Endothelial cell of umbilical vein (primary cell): ENCODE results near the gene TOGARAM2. TPM values are rescaled to one million over a fixed set of nuclear protein-coding genes. Genes with fewer than 3 reads are reported as not detected.

Source experiments
- BruUV-seq: library from RNA; stranded (reverse); fragments of 400-500 nt; replicated peaks from 2 replicates; lab custom pipeline; 2021; lab: Mats Ljungman, UMichigan
- CTCF ChIA-PET: fragments of 300-600, 350-600 bp; sonication (Branson Sonifier 250); formaldehyde crosslinking; loops from one replicate; lab custom pipeline; 2021; ENCODE audit warnings: antibody characterized with exemption, inconsistent platforms; lab: Charles Lee
- POLR2A ChIA-PET: fragments of 300-600, 350-600 bp; sonication (Branson Sonifier 250); formaldehyde crosslinking; loops from one replicate; lab custom pipeline; 2021; ENCODE audit warnings: antibody characterized with exemption, inconsistent platforms; lab: Charles Lee
- DNase-seq: peaks from one replicate; pipeline ENCODE4 v3.0.0-alpha.2; 2011; ENCODE audit warnings: low read depth, low spot score
- FAIRE-seq: peaks from 2 replicates; lab custom pipeline; 2011; peaks lifted over from hg19 to GRCh38; lab: Jason Lieb, UNC
- H2AFZ ChIP-seq: 2 replicates; pipeline ENCODE4 v1.6.0; 2012; ENCODE audit warnings: low read depth, low read length, control low read depth, inconsistent platforms
- H3K27ac ChIP-seq: 2 replicates; pipeline ENCODE4 v1.5.1; 2011; ENCODE audit warnings: low read depth, mild to moderate bottlenecking, control low read depth, low read length, moderate library complexity; ENCODE audit not compliant: insufficient read depth
- H3K27me3 ChIP-seq, 2 experiments: 2 replicates each; pipeline versions ENCODE4 v1.6.0 to v1.6.1; 2011; ENCODE audit warnings: low read length in 2 of 2, mixed read lengths in 1 of 2; ENCODE audit not compliant: control insufficient read depth in 2 of 2, insufficient read depth in 2 of 2
- H3K36me3 ChIP-seq, 2 experiments: 2 replicates in 1 of 2; 3 replicates in 1 of 2; pipeline ENCODE4 v1.5.1; 2011; ENCODE audit warnings: low read length in 2 of 2, mild to moderate bottlenecking in 1 of 2, moderate library complexity in 1 of 2; ENCODE audit not compliant: control insufficient read depth in 2 of 2, insufficient read depth in 2 of 2; ENCODE audit errors: extremely low read depth in 1 of 2
- H3K4me1 ChIP-seq: 3 replicates; pipeline ENCODE4 v1.5.1; 2011; ENCODE audit warnings: mild to moderate bottlenecking, low read length; ENCODE audit not compliant: control insufficient read depth, insufficient read depth; ENCODE audit errors: extremely low read depth
- H3K4me2 ChIP-seq: 2 replicates; pipeline ENCODE4 v1.6.1; 2011; ENCODE audit warnings: low read length, control low read depth, mixed read lengths; ENCODE audit not compliant: insufficient read depth
- H3K4me3 ChIP-seq, 3 experiments: fragments of 200-600 bp in 1 of 3; sonication (generic), shearing (Covaris generic) in 1 of 3; replicated peaks in 1 of 3; 2 replicates each; pipeline ENCODE4 v1.5.1; 2011 to 2016; ENCODE audit warnings: control low read depth in 3 of 3, low read length in 3 of 3, mild to moderate bottlenecking in 2 of 3, inconsistent platforms in 1 of 3, low read depth in 1 of 3, moderate library complexity in 1 of 3; ENCODE audit not compliant: insufficient read depth in 1 of 3
- H3K79me2 ChIP-seq: 2 replicates; pipeline ENCODE4 v1.6.0; 2012; ENCODE audit warnings: low read length, inconsistent platforms; ENCODE audit not compliant: control insufficient read depth, insufficient read depth
- H3K9ac ChIP-seq: replicated peaks from 2 replicates; pipeline ENCODE3; 2011; ENCODE audit warnings: low read length, control low read depth; ENCODE audit not compliant: insufficient read depth; ENCODE audit errors: extremely low read depth
- H3K9me1 ChIP-seq: replicated peaks from 3 replicates; pipeline ENCODE4 v1.6.0; 2011; ENCODE audit warnings: mild to moderate bottlenecking, low read length; ENCODE audit not compliant: control insufficient read depth, insufficient read depth; ENCODE audit errors: extremely low read depth
- H3K9me3 ChIP-seq: replicated peaks from 2 replicates; pipeline ENCODE4 v1.5.1; 2012; ENCODE audit warnings: low read length, inconsistent platforms; ENCODE audit not compliant: control insufficient read depth, insufficient read depth
- H4K20me1 ChIP-seq: replicated peaks from 2 replicates; pipeline ENCODE3; 2011; ENCODE audit warnings: mild to moderate bottlenecking, low read length; ENCODE audit not compliant: control insufficient read depth, insufficient read depth; ENCODE audit errors: extremely low read depth
- EZH2 ChIP-seq: IDR thresholded peaks from 2 replicates; pipeline ENCODE4 v1.6.1; 2012; ENCODE audit warnings: borderline replicate concordance, low read depth, mild to moderate bottlenecking, moderate library complexity, low read length, inconsistent platforms; ENCODE audit not compliant: severe bottlenecking
- GATA2 ChIP-seq: IDR thresholded peaks from 2 replicates; pipeline ENCODE4 v1.7.0; 2011; ENCODE audit warnings: low read depth, mild to moderate bottlenecking, moderate library complexity, mixed read lengths, low read length; ENCODE audit not compliant: insufficient read length, insufficient read depth
- JUN ChIP-seq: IDR thresholded peaks from 2 replicates; pipeline ENCODE4 v1.6.1; 2011; ENCODE audit warnings: borderline replicate concordance, low read depth; ENCODE audit not compliant: insufficient read length, insufficient read depth
- POLR2AphosphoS5 ChIP-seq: IDR thresholded peaks from 2 replicates; pipeline ENCODE4 v1.6.1; 2012; ENCODE audit warnings: low read depth, mild to moderate bottlenecking, control low read depth, low read length, moderate library complexity; ENCODE audit not compliant: insufficient read depth
- dilution Hi-C: fragments of 300-500 bp; cut with MboI; formaldehyde crosslinking; loops from one replicate; pipeline ENCODE4 v1.15.0; 2019; ENCODE audit warnings: low sequenced_read_pairs; ENCODE audit not compliant: extremely low pct_ligation_motif_present
- intact Hi-C: fragments of 100-400 bp; cut with micrococcal nuclease; formaldehyde crosslinking; loops from one replicate; pipeline ENCODE4 v1.10.0; 2022
- polyA plus RNA-seq, 4 experiments: library from polyadenylated mRNA; depleted of rRNA in 3 of 4; stranded (reverse) in 3 of 4; unstranded in 1 of 4; fragments of >200 nt; gene quantifications; 2 replicates each; pipeline versions ENCODE4 v1.2.1 to v1.2.3, GENCODE V29; 2011 to 2012; ENCODE audit warnings: missing spikeins in 1 of 4
- total RNA-seq: library from RNA; stranded (reverse); gene quantifications from 2 replicates; pipeline ENCODE4 v1.2.3, GENCODE V29; 2021
- TF ChIP-seq, protein P1 (sequence below): IDR thresholded peaks from 2 replicates; pipeline ENCODE4 v1.6.1; 2011; ENCODE audit not compliant: insufficient read depth, insufficient read length
- TF ChIP-seq, protein P2 (sequence below), 2 donors: IDR thresholded peaks; 1 replicate in 1 of 2; 2 replicates in 1 of 2; pipeline ENCODE4 v1.5.1; 2011; ENCODE audit warnings: low read length in 2 of 2, mild to moderate bottlenecking in 2 of 2, moderate library complexity in 2 of 2, control low read depth in 1 of 2, inconsistent platforms in 1 of 2, low read depth in 1 of 2; ENCODE audit not compliant: insufficient read depth in 1 of 2; ENCODE audit errors: extremely low read depth in 1 of 2

TOGARAM2 gene
- total and polyA plus RNA-seq, 2 donors (not counting 3 experiments of a cell fraction or from before 2014, with no cell fraction given) = not detected

GRCh38 chr2:28995765-28996750 lies 15.0 kb downstream of the TOGARAM2 start:
- dilution Hi-C loops (no loop called here), intact Hi-C loops (no loop called here)
- H4K20me1 ChIP-seq = no peaks in the 10 kb centered on the region
- no peaks in the 10 kb centered on the region for H3K9me1 ChIP-seq
- no peak for DNase-seq
- POLR2A ChIA-PET = interaction anchor here (0.7 kb wide), 1 partner anchor 937 kb away, joined by 5 read pairs; no protein-coding TSS in a partner anchor
- no peak for FAIRE-seq
- TF ChIP-seq JUN (no peak), GATA2 (no peak), EZH2 (no peak), POLR2AphosphoS5 (no peak)
- TF ChIP-seq, protein P1, sequence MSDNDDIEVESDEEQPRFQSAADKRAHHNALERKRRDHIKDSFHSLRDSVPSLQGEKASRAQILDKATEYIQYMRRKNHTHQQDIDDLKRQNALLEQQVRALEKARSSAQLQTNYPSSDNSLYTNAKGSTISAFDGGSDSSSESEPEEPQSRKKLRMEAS = no peak
- TF ChIP-seq, protein P2, sequence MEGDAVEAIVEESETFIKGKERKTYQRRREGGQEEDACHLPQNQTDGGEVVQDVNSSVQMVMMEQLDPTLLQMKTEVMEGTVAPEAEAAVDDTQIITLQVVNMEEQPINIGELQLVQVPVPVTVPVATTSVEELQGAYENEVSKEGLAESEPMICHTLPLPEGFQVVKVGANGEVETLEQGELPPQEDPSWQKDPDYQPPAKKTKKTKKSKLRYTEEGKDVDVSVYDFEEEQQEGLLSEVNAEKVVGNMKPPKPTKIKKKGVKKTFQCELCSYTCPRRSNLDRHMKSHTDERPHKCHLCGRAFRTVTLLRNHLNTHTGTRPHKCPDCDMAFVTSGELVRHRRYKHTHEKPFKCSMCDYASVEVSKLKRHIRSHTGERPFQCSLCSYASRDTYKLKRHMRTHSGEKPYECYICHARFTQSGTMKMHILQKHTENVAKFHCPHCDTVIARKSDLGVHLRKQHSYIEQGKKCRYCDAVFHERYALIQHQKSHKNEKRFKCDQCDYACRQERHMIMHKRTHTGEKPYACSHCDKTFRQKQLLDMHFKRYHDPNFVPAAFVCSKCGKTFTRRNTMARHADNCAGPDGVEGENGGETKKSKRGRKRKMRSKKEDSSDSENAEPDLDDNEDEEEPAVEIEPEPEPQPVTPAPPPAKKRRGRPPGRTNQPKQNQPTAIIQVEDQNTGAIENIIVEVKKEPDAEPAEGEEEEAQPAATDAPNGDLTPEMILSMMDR (IDR thresholded peaks at IDR 0.05; ENCODE audit: extremely low read depth in 1 of 2, insufficient read depth in 1 of 2, low read depth in 1 of 2, low read length in 2 of 2) = no peak
- H3K4me2 ChIP-seq = no peak overlapping the region
- H3K79me2 ChIP-seq = no peaks in the 10 kb centered on the region
- H3K4me1 ChIP-seq = no peaks in the 10 kb centered on the region
- BruUV-seq = no TSS peak
- no peak overlapping the region for H3K27ac ChIP-seq
- no peaks in the 10 kb centered on the region for H3K36me3 ChIP-seq
- no peaks in the 10 kb centered on the region for H3K9me3 ChIP-seq
- CTCF ChIA-PET = no interaction called here
- H3K27me3 ChIP-seq = no peaks in the 10 kb centered on the region
- no peak overlapping the region for H3K4me3 ChIP-seq
- H2AFZ ChIP-seq = no peak overlapping the region
- no peak overlapping the region for H3K9ac ChIP-seq
